HepG2 (cell line): ENCODE data around the gene USP30.

ENCODE experiments used
- DPF2 ChIP-seq: sonication (generic); formaldehyde crosslinking; IDR thresholded peaks from 2 replicates; pipeline ENCODE4 v1.4.0; 2020; ENCODE audit warnings: mild to moderate bottlenecking, low read depth, missing genetic modification reagents, borderline replicate concordance
- E2F1 ChIP-seq: sonication (generic); formaldehyde crosslinking; IDR thresholded peaks from 2 replicates; pipeline ENCODE4 v1.5.0; 2020; ENCODE audit warnings: missing genetic modification reagents
- NFE2L1 ChIP-seq: sonication (generic); formaldehyde crosslinking; IDR thresholded peaks from 2 replicates; pipeline ENCODE4 v1.4.0; 2020; ENCODE audit warnings: missing genetic modification reagents, mild to moderate bottlenecking, borderline replicate concordance
- RFX5 ChIP-seq: IDR thresholded peaks from 2 replicates; pipeline ENCODE4 v1.6.1; 2011; ENCODE audit warnings: low read depth, low read length, improper control_type of control experiment
- THRA ChIP-seq: sonication (generic); formaldehyde crosslinking; IDR thresholded peaks from 2 replicates; pipeline ENCODE4 v1.4.0; 2020; ENCODE audit warnings: missing genetic modification reagents, borderline replicate concordance
- ZNF431 ChIP-seq: sonication (generic); formaldehyde crosslinking; IDR thresholded peaks from 2 replicates; pipeline ENCODE4 v1.9.0; 2022; ENCODE audit warnings: missing genetic modification reagents, low read depth, mild to moderate bottlenecking, borderline replicate concordance
- ZNF562 ChIP-seq: sonication (generic); formaldehyde crosslinking; IDR thresholded peaks from 2 replicates; pipeline ENCODE4 v1.8.0; 2022; ENCODE audit warnings: missing genetic modification reagents, borderline replicate concordance

GRCh38 chr12:109109746-109110350, 57.5 kb downstream of the USP30 start:
- TF ChIP-seq DPF2 (CRISPR knock-in tag) (no peak), E2F1 (no peak), RFX5 (no peak), ZNF562 (CRISPR knock-in tag) (no peak), THRA (CRISPR knock-in tag) (no peak), ZNF431 (CRISPR knock-in tag) (no peak), NFE2L1 (CRISPR knock-in tag) (no peak)
